Adrenal gland (tissue), 5 donors: Measurements from ENCODE around the gene SLC43A2.

Experiments
- CTCF ChIP-seq, 6 experiments: fragments of 450-650 bp in 4 of 6; fragments of 200-600 bp in 2 of 6; sonication (generic) in 1 of 6; IDR thresholded peaks; 1 replicate in 5 of 6; 2 replicates in 1 of 6; pipeline versions ENCODE4 v1.5.1 to v1.8.0; 2016 to 2021; ENCODE audit warnings: antibody characterized with exemption in 6 of 6, mild to moderate bottlenecking in 2 of 6, moderate library complexity in 1 of 6
- POLR2A ChIP-seq, 2 donors: fragments of 450-650 bp; IDR thresholded peaks; one replicate each; pipeline ENCODE4 v1.6.1; 2017; ENCODE audit warnings: antibody characterized with exemption in 2 of 2, mild to moderate bottlenecking in 2 of 2, moderate library complexity in 1 of 2
- donor health status: DM: no; HTN: no; CAD: no.

DNA sequence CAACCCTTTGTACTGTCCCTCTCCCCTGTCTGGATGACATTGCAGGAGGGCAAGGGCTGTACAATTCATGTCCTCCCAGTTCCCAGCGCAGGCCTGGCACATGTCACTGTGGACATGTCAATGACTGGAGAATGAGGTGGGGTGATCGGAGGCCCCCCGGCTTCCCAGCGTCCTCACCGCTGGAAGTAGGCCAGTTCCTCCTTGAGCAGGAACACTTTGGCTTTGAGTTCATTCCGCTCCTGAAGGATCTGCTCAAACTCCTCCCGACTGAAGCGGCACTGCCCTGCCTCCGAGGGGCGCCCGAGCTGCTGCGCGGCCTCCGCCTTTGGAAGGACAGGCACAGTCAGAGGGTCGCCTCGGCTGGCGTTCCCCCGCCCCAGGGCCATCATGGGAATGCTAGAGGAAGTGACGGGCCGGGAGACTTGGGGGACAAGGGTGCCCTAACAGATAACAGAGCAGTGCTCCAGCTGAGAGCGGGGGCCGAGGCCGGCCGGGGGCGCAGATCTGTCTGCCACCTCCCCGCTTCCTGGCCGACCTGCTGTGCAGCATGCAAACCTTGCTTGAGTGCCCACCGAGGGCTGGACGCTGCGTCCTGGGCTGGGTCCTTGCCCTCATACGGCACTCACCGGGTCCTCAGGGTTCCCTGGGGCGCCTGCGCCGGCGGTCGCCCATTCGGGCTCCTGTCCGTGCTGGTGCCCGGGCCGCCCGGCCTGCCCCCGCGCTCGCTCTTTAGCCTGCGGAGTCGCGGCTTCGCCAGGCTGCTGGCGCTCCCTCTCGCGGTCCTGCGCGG lies 19.7 kb upstream of the SLC43A2 start:
- peak in 5 of 6 experiments; percentile 60 to 97 (median 70) for TF ChIP-seq CTCF (IDR thresholded peaks at IDR 0.05)
- peak; percentile 3 to 24 for TF ChIP-seq POLR2A (IDR thresholded peaks at IDR 0.05)
